ENCODE data around the gene RPL10A. TPM values are rescaled to one million over a fixed set of nuclear protein-coding genes. Genes with fewer than 3 reads are reported as not detected.

Gene RPL10A
- total RNA-seq, 4 donors from 2014 or later, result 347 to 1,065 (median 530) TPM

GRCh38 chr6:35477551-35478179 lies 9.5 kb downstream of the RPL10A start:
- Histone ChIP-seq H3K27me3 (no peaks in the 10 kb centered on the region), H3K9me3 (no peaks in the 10 kb centered on the region), H3K27ac (no peak overlapping the region), H3K4me1 (peaks cover 0 to 4% (median 0%) of the 10 kb centered on the region in 4 donors), H3K4me3 (no peak overlapping the region), H3K36me3 (peaks cover 0 to 81% (median 0%) of the 10 kb centered on the region in 3 donors)
- TF ChIP-seq POLR2A (IDR thresholded peaks at IDR 0.05) (no peak), CTCF (IDR thresholded peaks at IDR 0.05) (no peak)
- no peak for DNase-seq

GRCh38 chr6:35478259-35478658 lies 10.1 kb downstream of the RPL10A start:
- H3K27ac ChIP-seq, result no peak overlapping the region

GRCh38 chr6:35480176-35480575 lies 12.0 kb downstream of the RPL10A start:
- no peak overlapping the region for H3K4me3 ChIP-seq
- H3K9me3 ChIP-seq, result no peaks in the 10 kb centered on the region
- H3K36me3 ChIP-seq, result peaks cover 0 to 82% (median 0%) of the 10 kb centered on the region in 3 donors
- TF ChIP-seq POLR2A (IDR thresholded peaks at IDR 0.05) (no peak), CTCF (IDR thresholded peaks at IDR 0.05) (no peak)
- H3K27ac ChIP-seq, result no peak overlapping the region
- peaks cover 0 to 3% (median 0%) of the 10 kb centered on the region in 4 donors for H3K4me1 ChIP-seq
- no peaks in the 10 kb centered on the region for H3K27me3 ChIP-seq
- no peak for DNase-seq

More at GRCh38 chr6:35478259-35478658, 10.1 kb downstream of the RPL10A start:
- H3K4me1 ChIP-seq, result no peaks in the 10 kb centered on the region
- H3K36me3 ChIP-seq, result peaks cover 0 to 84% (median 0%) of the 10 kb centered on the region in 3 donors
- H3K27me3 ChIP-seq, result no peaks in the 10 kb centered on the region
- TF ChIP-seq CTCF (IDR thresholded peaks at IDR 0.05) (no peak), POLR2A (IDR thresholded peaks at IDR 0.05) (no peak)
- H3K9me3 ChIP-seq, result no peaks in the 10 kb centered on the region
- H3K4me3 ChIP-seq, result no peak overlapping the region
- no peak for DNase-seq

- Histone ChIP-seq H3K36me3 (peaks cover 0 to 74% (median 0%) of the 10 kb centered on the region in 3 donors), H3K4me3 (no peak overlapping the region), H3K4me1 (peaks cover 0 to 14% (median 0%) of the 10 kb centered on the region in 4 donors), H3K9me3 (no peaks in the 10 kb centered on the region), H3K27ac (no peak overlapping the region), H3K27me3 (no peaks in the 10 kb centered on the region)
- TF ChIP-seq CTCF (IDR thresholded peaks at IDR 0.05) (no peak), POLR2A (IDR thresholded peaks at IDR 0.05) (no peak)
- DNase-seq, result no peak
These were observed 13.0 kb downstream of the RPL10A start for GRCh38 chr6:35481226-35481625.

GRCh38 chr6:35483062-35483461 lies 14.9 kb downstream of the RPL10A start:
- no peaks in the 10 kb centered on the region for H3K27me3 ChIP-seq
- no peak overlapping the region for H3K4me3 ChIP-seq
- peaks cover 0 to 58% (median 0%) of the 10 kb centered on the region in 3 donors for H3K36me3 ChIP-seq
- H3K4me1 ChIP-seq, result peaks cover 0 to 32% (median 2%) of the 10 kb centered on the region in 4 donors
- peak overlapping the region in 1 of 4 donors; percentile 11 for H3K27ac ChIP-seq
- no peaks in the 10 kb centered on the region for H3K9me3 ChIP-seq
- TF ChIP-seq POLR2A (IDR thresholded peaks at IDR 0.05), result no peak
- no peak for TF ChIP-seq CTCF (IDR thresholded peaks at IDR 0.05)
- DNase-seq, result no peak
